Mammary epithelial cell (primary cell): Measurements from ENCODE around the gene ZDHHC22.
"Not testable (repeated sequence)": the region's sequence is repeated elsewhere in the genome, so short reads cannot be mapped to it uniquely, and the experiment has no call there.

Source experiments
- CTCF ChIP-seq, 2 donors: IDR thresholded peaks in 1 of 2; conservative IDR thresholded peaks in 1 of 2; 2 replicates each; pipeline ENCODE4 v1.5.1; 2011 to 2012; ENCODE audit warnings: inconsistent platforms in 2 of 2, low read length in 2 of 2, mild to moderate bottlenecking in 2 of 2, control low read depth in 1 of 2, low read depth in 1 of 2; ENCODE audit not compliant: insufficient read depth in 1 of 2; ENCODE audit errors: extremely low read depth in 1 of 2
- EZH2 ChIP-seq: IDR thresholded peaks from 2 replicates; pipeline ENCODE4 v1.6.1; 2012; ENCODE audit warnings: low read length, inconsistent platforms, borderline replicate concordance

- TF ChIP-seq CTCF (conservative IDR thresholded peaks at IDR 0.05 in 1 of 2, IDR thresholded peaks at IDR 0.05 in 1 of 2; ENCODE audit: extremely low read depth in 1 of 2, insufficient read depth in 1 of 2, low read depth in 1 of 2, low read length in 2 of 2); EZH2: not testable (repeated sequence)
Measured at GRCh38 chr14:77173911-77174617, 32.5 kb upstream of the ZDHHC22 start.
